Astrocyte (in vitro differentiated cells and primary cell): Measurements from ENCODE around the gene KLRD1. TPM values are rescaled to one million over a fixed set of nuclear protein-coding genes. Genes with fewer than 3 reads are reported as not detected.

Experiments used
- DNase-seq: peaks from one replicate; pipeline ENCODE4 v3.0.0-alpha.2; 2010; ENCODE audit warnings: low read depth
- FAIRE-seq: peaks from 2 replicates; lab custom pipeline; 2011; peaks lifted over from hg19 to GRCh38; lab: Jason Lieb, UNC
- H2AFZ ChIP-seq: 2 replicates; pipeline ENCODE4 v1.6.0; 2012; ENCODE audit warnings: low read depth, low read length, inconsistent platforms
- H3K27ac ChIP-seq: 2 replicates; pipeline ENCODE4 v1.5.1; 2011; ENCODE audit warnings: low read depth, low read length, inconsistent platforms
- H3K27me3 ChIP-seq: 2 replicates; pipeline ENCODE4 v1.6.0; 2011; ENCODE audit warnings: low read length, inconsistent platforms; ENCODE audit not compliant: insufficient read depth
- H3K36me3 ChIP-seq: 2 replicates; pipeline ENCODE4 v1.5.1; 2011; ENCODE audit warnings: low read length, inconsistent platforms; ENCODE audit not compliant: insufficient read depth
- H3K4me1 ChIP-seq: 2 replicates; pipeline ENCODE4 v1.5.1; 2011; ENCODE audit warnings: low read length, inconsistent platforms; ENCODE audit not compliant: insufficient read depth
- H3K4me2 ChIP-seq: 2 replicates; pipeline ENCODE4 v1.6.0; 2012; ENCODE audit warnings: low read length, inconsistent platforms
- H3K4me3 ChIP-seq: 2 replicates; pipeline ENCODE4 v1.5.1; 2011; ENCODE audit warnings: low read depth, mild to moderate bottlenecking, low read length, inconsistent platforms; ENCODE audit not compliant: insufficient read depth
- H3K79me2 ChIP-seq: 2 replicates; pipeline ENCODE4 v1.6.0; 2012; ENCODE audit warnings: mild to moderate bottlenecking, low read length, inconsistent platforms; ENCODE audit not compliant: insufficient read depth
- H3K9ac ChIP-seq: 2 replicates; pipeline ENCODE4 v1.6.0; 2012; ENCODE audit warnings: mild to moderate bottlenecking, low read length, inconsistent platforms
- H3K9me3 ChIP-seq: 2 replicates; pipeline ENCODE4 v1.5.1; 2012; ENCODE audit warnings: low read depth, mild to moderate bottlenecking, low read length, inconsistent platforms; ENCODE audit not compliant: insufficient read depth
- H4K20me1 ChIP-seq: 2 replicates; pipeline ENCODE4 v1.6.0; 2012; ENCODE audit warnings: low read length, inconsistent platforms; ENCODE audit not compliant: insufficient read depth
- H3K27ac Mint-ChIP-seq: one replicate; pipeline ENCODE4 v1.8.0; 2021; ENCODE audit warnings: mild to moderate bottlenecking, mixed read lengths; ENCODE audit not compliant: unreplicated experiment
- H3K27me3 Mint-ChIP-seq: one replicate; pipeline ENCODE4 v1.8.0; 2021; ENCODE audit warnings: low read depth, mixed read lengths; ENCODE audit not compliant: unreplicated experiment
- H3K36me3 Mint-ChIP-seq: one replicate; pipeline ENCODE4 v1.8.0; 2021; ENCODE audit warnings: low read depth, mixed read lengths; ENCODE audit not compliant: unreplicated experiment
- H3K4me1 Mint-ChIP-seq: one replicate; pipeline ENCODE4 v1.8.0; 2021; ENCODE audit warnings: low read depth, mixed read lengths; ENCODE audit not compliant: unreplicated experiment
- H3K4me3 Mint-ChIP-seq: one replicate; pipeline ENCODE4 v1.8.0; 2021; ENCODE audit warnings: mild to moderate bottlenecking, moderate library complexity, mixed read lengths; ENCODE audit not compliant: unreplicated experiment
- H3K9me3 Mint-ChIP-seq: one replicate; pipeline ENCODE4 v1.8.0; 2021; ENCODE audit warnings: mild to moderate bottlenecking, mixed read lengths; ENCODE audit not compliant: unreplicated experiment
- CTCF ChIP-seq: IDR thresholded peaks from 2 replicates; pipeline ENCODE4 v1.5.1; 2011; ENCODE audit warnings: low read depth, mild to moderate bottlenecking, inconsistent platforms, low read length, moderate library complexity; ENCODE audit not compliant: insufficient read depth
- EZH2 ChIP-seq: IDR thresholded peaks from 2 replicates; pipeline ENCODE4 v1.6.1; 2012; ENCODE audit warnings: mild to moderate bottlenecking, low read length, inconsistent platforms; ENCODE audit not compliant: insufficient read depth
- total RNA-seq: library from RNA; stranded (reverse); gene quantifications from 2 replicates; pipeline ENCODE4 v1.2.1, GENCODE V29; 2021

KLRD1 gene
- total RNA-seq, 1 donor from 2014 or later: 0.45 TPM

- no peaks in the 10 kb centered on the region for H4K20me1 ChIP-seq
- H3K4me3 Mint-ChIP-seq: no peak overlapping the region
- FAIRE-seq (no peak), DNase-seq (no peak)
- H3K36me3 ChIP-seq: no peaks in the 10 kb centered on the region
- peak overlapping the region; percentile 17 for H2AFZ ChIP-seq
- no peaks in the 10 kb centered on the region for H3K9me3 ChIP-seq
- TF ChIP-seq CTCF (no peak), EZH2 (no peak)
- no peak overlapping the region for H3K4me3 ChIP-seq
- peaks cover 34% of the 10 kb centered on the region for H3K4me1 ChIP-seq
- no peaks in the 10 kb centered on the region for H3K27me3 ChIP-seq
- H3K27ac Mint-ChIP-seq: peak overlapping the region; percentile 21
- H3K27me3 Mint-ChIP-seq: no peaks in the 10 kb centered on the region
- no peak overlapping the region for H3K9ac ChIP-seq
- H3K4me1 Mint-ChIP-seq: peaks cover 14% of the 10 kb centered on the region
- H3K79me2 ChIP-seq: no peaks in the 10 kb centered on the region
- peaks cover 6% of the 10 kb centered on the region for H3K36me3 Mint-ChIP-seq
- H3K27ac ChIP-seq: no peak overlapping the region
- peaks cover 3% of the 10 kb centered on the region for H3K9me3 Mint-ChIP-seq
- H3K4me2 ChIP-seq: no peak overlapping the region
Measured at GRCh38 chr12:10362325-10362724, 54.7 kb downstream of the KLRD1 start.

GRCh38 chr12:10362828-10363657 is 55.4 kb downstream of the KLRD1 start:
- Histone ChIP-seq H3K4me2 (peak overlapping the region; percentile 97), H3K4me3 (no peak overlapping the region), H3K36me3 (no peaks in the 10 kb centered on the region), H3K4me1 (peaks cover 34% of the 10 kb centered on the region), H3K9me3 (peaks cover 4% of the 10 kb centered on the region), H4K20me1 (no peaks in the 10 kb centered on the region), H2AFZ (peak overlapping the region; percentile 99), H3K79me2 (no peaks in the 10 kb centered on the region), H3K27ac (no peak overlapping the region), H3K9ac (peak overlapping the region; percentile 86), H3K27me3 (no peaks in the 10 kb centered on the region)
- peak overlapping the region; percentile 58 for H3K4me3 Mint-ChIP-seq
- H3K9me3 Mint-ChIP-seq: peaks cover 4% of the 10 kb centered on the region
- H3K36me3 Mint-ChIP-seq: peaks cover 4% of the 10 kb centered on the region
- DNase-seq (peak; percentile 51), FAIRE-seq (no peak)
- no peak for TF ChIP-seq CTCF
- no peak for TF ChIP-seq EZH2
- H3K4me1 Mint-ChIP-seq: peaks cover 14% of the 10 kb centered on the region
- H3K27me3 Mint-ChIP-seq: no peaks in the 10 kb centered on the region
- no peak overlapping the region for H3K27ac Mint-ChIP-seq

GRCh38 chr12:10363658-10363913 is 55.9 kb downstream of the KLRD1 start:
- Histone ChIP-seq H3K9me3 (peaks cover 4% of the 10 kb centered on the region), H3K9ac (peak overlapping the region; percentile 86), H3K4me2 (peak overlapping the region; percentile 97), H4K20me1 (no peaks in the 10 kb centered on the region), H3K4me3 (no peak overlapping the region), H3K4me1 (peaks cover 34% of the 10 kb centered on the region), H3K27me3 (no peaks in the 10 kb centered on the region), H2AFZ (peak overlapping the region; percentile 99), H3K36me3 (no peaks in the 10 kb centered on the region), H3K27ac (peak overlapping the region; percentile 75), H3K79me2 (no peaks in the 10 kb centered on the region)
- no peak for FAIRE-seq
- DNase-seq: no peak
- Mint-ChIP-seq H3K9me3 (peaks cover 6% of the 10 kb centered on the region), H3K4me3 (no peak overlapping the region), H3K36me3 (peaks cover 3% of the 10 kb centered on the region), H3K4me1 (peaks cover 14% of the 10 kb centered on the region), H3K27me3 (no peaks in the 10 kb centered on the region), H3K27ac (no peak overlapping the region)
- TF ChIP-seq EZH2 (no peak), CTCF (no peak)
